CD14-positive monocyte (primary cell): ENCODE data around the gene ADORA2B. TPM values are rescaled to one million over a fixed set of nuclear protein-coding genes. Genes with fewer than 3 reads are reported as not detected.

Experiments
- DNase-seq, 3 donors: peaks; one replicate each; pipeline ENCODE4 v3.0.0-alpha.2; 2011 to 2022
- H2AFZ ChIP-seq: 2 replicates; pipeline ENCODE4 v1.6.0; 2012; ENCODE audit warnings: mild to moderate bottlenecking, low read depth, low read length, inconsistent platforms; ENCODE audit not compliant: insufficient read depth, poor library complexity, severe bottlenecking
- H3K27ac ChIP-seq, 2 donors: 1 replicate in 1 of 2; 2 replicates in 1 of 2; pipeline ENCODE4 v1.5.1; 2012 to 2013; ENCODE audit warnings: low read length in 2 of 2, control low read depth in 1 of 2, inconsistent platforms in 1 of 2, low read depth in 1 of 2, mild to moderate bottlenecking in 1 of 2
- H3K27me3 ChIP-seq, 2 donors: one replicate each; pipeline versions ENCODE4 v1.6.0 to v1.6.1; 2011 to 2013; ENCODE audit warnings: low read length in 2 of 2; ENCODE audit not compliant: control insufficient read depth in 2 of 2, insufficient read depth in 2 of 2
- H3K36me3 ChIP-seq, 2 donors: replicated peaks in 1 of 2; 1 replicate in 1 of 2; 2 replicates in 1 of 2; pipeline versions ENCODE4 v1.5.1 to v1.6.1; 2012 to 2013; ENCODE audit warnings: low read length in 2 of 2, control low read depth in 1 of 2, inconsistent platforms in 1 of 2, mild to moderate bottlenecking in 1 of 2; ENCODE audit not compliant: insufficient read depth in 2 of 2, control insufficient read depth in 1 of 2
- H3K4me1 ChIP-seq, 2 donors: 1 replicate in 1 of 2; 2 replicates in 1 of 2; pipeline versions ENCODE4 v1.5.1 to v1.6.1; 2012 to 2013; ENCODE audit warnings: low read length in 2 of 2, control low read depth in 1 of 2, inconsistent platforms in 1 of 2, mild to moderate bottlenecking in 1 of 2, moderate library complexity in 1 of 2; ENCODE audit not compliant: insufficient read depth in 2 of 2, control insufficient read depth in 1 of 2
- H3K4me2 ChIP-seq: replicated peaks from 2 replicates; pipeline ENCODE3; 2012; ENCODE audit warnings: low read length, moderate library complexity, mild to moderate bottlenecking; ENCODE audit not compliant: poor library complexity, severe bottlenecking; ENCODE audit errors: extremely low read depth
- H3K4me3 ChIP-seq, 3 experiments: fragments of 200-600 bp in 1 of 3; sonication (generic) in 1 of 3; replicated peaks in 1 of 3; 1 replicate in 2 of 3; 2 replicates in 1 of 3; pipeline ENCODE4 v1.5.1; 2011 to 2013; ENCODE audit warnings: low read length in 3 of 3, mild to moderate bottlenecking in 3 of 3, control low read depth in 2 of 3, low read depth in 2 of 3, inconsistent platforms in 1 of 3, moderate library complexity in 1 of 3
- H3K79me2 ChIP-seq: 2 replicates; pipeline ENCODE4 v1.6.0; 2012; ENCODE audit warnings: mild to moderate bottlenecking, control low read depth, inconsistent platforms, low read length, moderate library complexity; ENCODE audit not compliant: insufficient read depth
- H3K9ac ChIP-seq: 2 replicates; pipeline ENCODE4 v1.6.0; 2017; ENCODE audit warnings: low read length, mild to moderate bottlenecking; ENCODE audit not compliant: insufficient read depth, poor library complexity, severe bottlenecking
- H3K9me3 ChIP-seq, 2 donors: replicated peaks in 1 of 2; 1 replicate in 1 of 2; 2 replicates in 1 of 2; pipeline versions ENCODE4 v1.5.1 to v1.6.1; 2012 to 2013; ENCODE audit warnings: low read length in 2 of 2, control low read depth in 1 of 2; ENCODE audit not compliant: control insufficient read depth in 1 of 2, insufficient read depth in 1 of 2
- H4K20me1 ChIP-seq: 2 replicates; pipeline ENCODE4 v1.6.0; 2012; ENCODE audit warnings: mild to moderate bottlenecking, low read length, control low read depth, moderate library complexity; ENCODE audit not compliant: insufficient read depth
- H3K27ac Mint-ChIP-seq, 7 donors: one replicate each; pipeline ENCODE4 v1.8.0; 2020; ENCODE audit warnings: mild to moderate bottlenecking in 7 of 7, mixed read lengths in 7 of 7, moderate library complexity in 6 of 7, inconsistent platforms in 2 of 7
- H3K27me3 Mint-ChIP-seq, 3 donors: one replicate each; pipeline ENCODE4 v1.8.0; 2021 to 2022; ENCODE audit warnings: low read depth in 3 of 3, mild to moderate bottlenecking in 3 of 3, mixed read lengths in 3 of 3, moderate library complexity in 3 of 3, inconsistent platforms in 1 of 3
- H3K36me3 Mint-ChIP-seq, 2 donors: one replicate each; pipeline ENCODE4 v1.8.0; 2020; ENCODE audit warnings: mixed read lengths in 2 of 2, inconsistent platforms in 1 of 2, mild to moderate bottlenecking in 1 of 2
- H3K4me1 Mint-ChIP-seq: one replicate; pipeline ENCODE4 v1.8.0; 2020; ENCODE audit warnings: mild to moderate bottlenecking, mixed read lengths
- H3K4me3 Mint-ChIP-seq, 2 donors: one replicate each; pipeline ENCODE4 v1.8.0; 2020; ENCODE audit warnings: mild to moderate bottlenecking in 2 of 2, mixed read lengths in 2 of 2, moderate library complexity in 1 of 2
- H3K9me3 Mint-ChIP-seq, 7 donors: one replicate each; pipeline ENCODE4 v1.8.0; 2020 to 2022; ENCODE audit warnings: mixed read lengths in 7 of 7, mild to moderate bottlenecking in 6 of 7, moderate library complexity in 6 of 7, inconsistent platforms in 2 of 7
- CTCF ChIP-seq: fragments of 200-600 bp; IDR thresholded peaks from one replicate; pipeline ENCODE4 v1.8.0; 2022; ENCODE audit warnings: antibody characterized with exemption, mild to moderate bottlenecking
- WGBS: methylation state at CpG from one replicate; pipeline ENCODE4 v1.1.5; 2013; ENCODE audit warnings: missing lambda C conversion rate; ENCODE audit not compliant: insufficient coverage; 5-methylcytosine and 5-hydroxymethylcytosine counted together
- intact Hi-C, 2 donors: fragments of 100-400 bp; cut with micrococcal nuclease; formaldehyde crosslinking; loops; one replicate each; pipeline versions ENCODE4 v1.15.0 to v1.15.1; 2023
- polyA plus RNA-seq, 3 donors: library from polyadenylated mRNA; depleted of rRNA in 1 of 3; unstranded in 2 of 3; stranded (reverse) in 1 of 3; fragments of 300-500 nt in 2 of 3; fragments of >200 nt in 1 of 3; fragmentation: Illumina TruSeq in 2 of 3; gene quantifications; 1 replicate in 2 of 3; 2 replicates in 1 of 3; pipeline ENCODE4 v1.2.3, GENCODE V29; 2012 to 2021

The ADORA2B gene
- polyA plus RNA-seq, 3 donors, result 2.0 to 6.4 (median 4.4) TPM

- Histone ChIP-seq H3K27ac (no peak overlapping the region), H3K9me3 (no peaks in the 10 kb centered on the region), H3K4me3 (no peak overlapping the region), H3K36me3 (peaks cover 0 to 10% of the 10 kb centered on the region in 2 donors), H3K9ac (no peak overlapping the region), H3K4me2 (no peak overlapping the region), H3K4me1 (peaks cover 31 to 40% of the 10 kb centered on the region in 2 donors), H3K27me3 (no peaks in the 10 kb centered on the region), H4K20me1 (no peaks in the 10 kb centered on the region), H2AFZ (no peak overlapping the region), H3K79me2 (peaks cover 3% of the 10 kb centered on the region)
- Mint-ChIP-seq H3K27ac (peak overlapping the region in 4 of 7 donors; percentile 13 to 79 (median 40)), H3K27me3 (peaks cover 0 to 5% (median 2%) of the 10 kb centered on the region in 3 donors), H3K9me3 (no peaks in the 10 kb centered on the region), H3K4me1 (peaks cover 46% of the 10 kb centered on the region), H3K4me3 (no peak overlapping the region), H3K36me3 (peaks cover 42 to 43% of the 10 kb centered on the region in 2 donors)
- TF ChIP-seq CTCF, result no peak
- 0% methylated on average over 1 of the region's 5 CpGs for WGBS
- intact Hi-C loops, result loop anchor here in 1 of 2 donors (5.0 kb wide), 1 partner anchor 43 kb away; the partner anchor contains the start of genes TTC19 and ZSWIM7
- peak; percentile 46 to 86 (median 52) for DNase-seq
These were observed 9.3 kb downstream of the ADORA2B start for GRCh38 chr17:15954222-15954621.

GRCh38 chr17:15955793-15956541 is 11.0 kb downstream of the ADORA2B start:
- H2AFZ ChIP-seq, result no peak overlapping the region
- peaks cover 39 to 48% of the 10 kb centered on the region in 2 donors for H3K4me1 ChIP-seq
- H3K36me3 ChIP-seq, result peaks cover 0 to under 1% of the 10 kb centered on the region in 2 donors
- H3K27ac Mint-ChIP-seq, result peak overlapping the region in 5 of 7 donors; percentile 15 to 90 (median 81)
- H3K27me3 Mint-ChIP-seq, result peaks cover 0 to 5% (median 2%) of the 10 kb centered on the region in 3 donors
- peaks cover 54% of the 10 kb centered on the region for H3K4me1 Mint-ChIP-seq
- no peak for TF ChIP-seq CTCF
- H3K4me2 ChIP-seq, result no peak overlapping the region
- no peaks in the 10 kb centered on the region for H4K20me1 ChIP-seq
- H3K79me2 ChIP-seq, result peaks cover 3% of the 10 kb centered on the region
- DNase-seq, result no peak
- H3K27ac ChIP-seq, result no peak overlapping the region
- no peaks in the 10 kb centered on the region for H3K9me3 Mint-ChIP-seq
- WGBS, result 100% methylated on average over 2 of the region's 14 CpGs
- intact Hi-C loops, result loop anchor here in 1 of 2 donors (5.0 kb wide), 1 partner anchor 74 kb away; no protein-coding TSS in a partner anchor
- no peaks in the 10 kb centered on the region for H3K27me3 ChIP-seq
- no peak overlapping the region for H3K4me3 Mint-ChIP-seq
- no peak overlapping the region for H3K4me3 ChIP-seq
- peaks cover 29 to 31% of the 10 kb centered on the region in 2 donors for H3K36me3 Mint-ChIP-seq
- no peaks in the 10 kb centered on the region for H3K9me3 ChIP-seq
- no peak overlapping the region for H3K9ac ChIP-seq
